GM19025 (cell line): ENCODE results near the gene PTPRT.
"Not testable (repeated sequence)": the region's sequence is repeated elsewhere in the genome, so short reads cannot be mapped to it uniquely, and the experiment has no call there.

ENCODE experiments used
- ATAC-seq: cut with Tn5 transposase; IDR thresholded peaks from one replicate; pipeline ENCODE4 v1.9.1; 2021; ENCODE audit warnings: mild to moderate bottlenecking, low read depth, moderate library complexity; ENCODE audit not compliant: unreplicated experiment

PTPRT gene

DNA sequence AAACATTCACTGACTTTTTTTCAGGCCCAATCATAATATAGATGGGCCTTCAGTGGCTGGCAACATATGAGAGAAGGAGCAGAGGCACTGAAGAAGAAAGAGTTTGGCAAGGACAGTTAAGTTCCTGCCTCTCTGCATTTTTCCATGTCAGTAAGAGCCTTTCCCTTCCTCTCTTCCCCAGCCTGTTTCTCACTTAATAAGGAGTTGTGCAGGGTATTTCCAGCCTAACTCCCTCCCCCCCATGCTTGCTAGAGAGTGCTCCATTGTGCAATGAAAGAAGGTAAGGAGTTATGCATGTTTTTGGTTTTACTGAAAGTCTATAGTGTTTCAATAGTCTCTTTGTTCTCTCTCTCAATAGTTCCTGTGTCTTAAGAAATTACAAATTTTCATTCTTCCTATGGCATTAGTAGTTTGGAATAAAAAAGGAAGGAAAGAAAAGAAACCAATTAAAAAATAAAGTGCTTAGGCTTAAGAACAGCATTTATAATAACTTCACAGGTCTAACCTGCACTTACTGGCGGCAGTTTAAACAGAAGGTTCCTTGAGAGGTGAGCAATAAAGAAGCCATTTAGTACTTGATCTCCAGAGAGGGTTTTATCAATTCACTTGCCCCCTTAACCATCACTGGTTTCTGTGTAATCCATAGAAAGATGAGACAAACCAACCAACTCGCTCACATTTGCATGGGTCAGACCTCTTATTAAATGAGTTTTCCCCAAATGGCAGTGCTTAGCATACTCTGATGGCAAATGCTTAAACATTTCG is 251.1 kb downstream of the PTPRT start:
- ATAC-seq = no peak

DNA sequence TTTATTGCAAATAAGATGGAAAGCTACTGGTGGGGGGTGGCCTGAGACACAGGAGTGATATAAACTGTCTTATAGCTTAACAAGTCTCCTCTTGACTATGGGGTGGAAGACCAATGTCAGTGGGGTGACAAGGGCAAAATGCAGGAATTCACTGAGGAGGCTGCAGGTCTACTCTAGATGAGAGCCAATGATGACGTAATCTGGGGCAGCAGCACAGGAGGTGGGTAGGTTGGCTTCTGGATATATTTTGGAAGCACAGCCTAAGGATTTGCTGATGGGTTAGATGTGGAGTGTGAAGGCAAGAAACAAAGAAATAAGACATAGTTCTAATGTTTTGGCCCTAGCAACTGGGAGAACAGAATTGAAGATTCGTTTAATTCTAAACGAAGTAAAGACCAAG is 253.2 kb downstream of the PTPRT start:
- no peak for ATAC-seq

DNA sequence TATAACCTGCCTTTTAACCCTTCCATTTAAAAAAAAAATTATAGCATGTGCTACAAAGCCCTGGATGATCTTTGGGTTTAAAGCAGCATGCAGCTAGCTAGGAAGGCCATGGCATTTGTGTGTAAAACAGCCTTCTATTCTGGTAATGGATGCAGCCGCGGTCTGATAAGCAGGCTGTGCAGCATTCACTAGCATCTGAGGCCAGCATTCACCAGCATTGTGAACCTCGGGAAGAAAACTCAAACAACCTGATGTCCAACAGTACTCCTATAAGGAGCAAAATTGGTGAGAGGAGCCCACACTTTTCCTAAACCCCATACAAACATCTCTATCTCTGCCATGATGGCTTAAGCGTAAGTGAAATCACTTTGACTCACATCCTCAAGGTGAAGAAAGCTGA is 265.5 kb downstream of the PTPRT start:
- ATAC-seq = no peak

DNA sequence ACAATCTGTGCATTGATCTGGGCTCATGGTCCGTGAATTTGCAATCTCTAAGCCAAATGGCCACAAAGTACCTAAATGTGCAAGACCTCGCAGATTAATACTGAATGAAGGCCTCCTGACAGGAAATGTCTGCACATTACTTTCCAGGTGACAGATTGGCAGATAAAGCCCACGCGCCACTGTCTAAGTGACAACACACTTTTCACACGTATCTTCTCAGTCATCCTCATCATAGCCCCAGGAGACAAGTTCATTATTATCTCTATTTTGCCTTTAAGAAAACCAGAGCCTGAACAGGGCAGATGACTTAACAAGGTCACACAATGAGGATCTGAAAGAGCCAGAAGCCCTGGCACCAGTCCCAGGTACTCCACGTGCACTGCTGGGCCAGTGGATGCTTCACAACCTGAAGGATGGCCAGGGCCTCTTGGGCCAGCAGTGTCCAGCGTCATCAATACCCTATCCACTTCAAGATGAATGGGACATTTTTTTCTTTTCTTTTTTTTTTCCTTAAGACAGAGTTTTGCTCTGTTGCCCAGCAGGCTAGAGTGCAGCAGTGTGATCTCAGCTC is 266.3 kb downstream of the PTPRT start:
- no peak for ATAC-seq

DNA sequence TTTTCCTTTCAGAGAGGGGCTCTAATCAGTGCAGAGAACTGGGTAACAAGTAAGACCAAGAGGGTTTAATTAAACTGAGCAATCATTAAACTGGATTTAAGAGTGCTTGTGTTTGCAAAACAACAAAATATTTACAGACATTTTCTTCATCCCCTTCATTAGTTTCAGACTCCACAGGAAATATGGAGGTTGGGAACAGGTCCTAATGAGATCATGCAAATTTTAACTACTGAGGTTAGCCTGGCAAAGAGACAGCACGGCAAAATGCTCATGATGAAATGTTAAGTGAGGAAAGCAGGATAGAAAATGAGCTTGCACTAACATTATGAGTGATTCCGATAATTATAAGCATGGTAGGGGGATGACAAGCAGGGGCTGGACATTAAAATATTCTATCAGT is 268.9 kb downstream of the PTPRT start:
- no peak for ATAC-seq

DNA sequence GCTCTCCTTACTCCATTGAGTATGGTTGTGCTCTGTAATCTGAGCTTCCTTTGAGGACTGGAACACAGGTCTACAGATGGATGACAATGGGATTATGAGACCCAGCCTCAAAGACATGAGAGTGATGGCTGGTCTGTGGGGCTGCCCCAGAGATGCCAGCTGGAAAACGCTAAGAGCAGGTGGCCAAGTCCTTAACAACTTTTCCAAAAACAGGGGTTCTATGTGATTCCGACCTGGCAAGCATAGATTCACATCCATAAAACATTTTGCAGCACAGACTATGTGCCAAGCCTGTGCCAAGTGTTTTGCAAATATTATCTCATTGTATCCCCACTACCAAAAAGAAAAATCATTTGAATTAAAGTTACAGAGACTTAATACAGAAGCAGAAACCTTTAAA is 270.4 kb downstream of the PTPRT start:
- ATAC-seq = no peak

DNA sequence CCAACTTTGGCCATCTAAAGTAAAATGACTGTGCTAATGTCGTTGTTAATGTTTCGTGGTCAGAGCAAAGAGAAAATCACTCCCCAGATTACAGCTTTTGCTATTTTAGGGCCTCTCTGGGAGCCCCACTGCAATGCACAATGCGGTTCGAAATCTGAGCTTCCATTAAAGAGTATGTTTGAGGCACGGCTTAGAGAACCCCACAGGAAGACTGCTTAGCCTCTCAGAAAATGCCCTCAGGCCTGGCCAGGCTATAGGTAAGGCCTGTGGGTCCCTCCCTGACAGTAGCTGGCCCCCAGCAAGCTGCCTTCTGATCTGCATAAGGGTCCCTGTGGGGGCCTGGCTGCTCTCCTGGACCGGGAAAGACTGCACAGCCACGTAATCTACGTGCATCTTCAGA is 274.6 kb downstream of the PTPRT start:
- ATAC-seq = no peak

DNA sequence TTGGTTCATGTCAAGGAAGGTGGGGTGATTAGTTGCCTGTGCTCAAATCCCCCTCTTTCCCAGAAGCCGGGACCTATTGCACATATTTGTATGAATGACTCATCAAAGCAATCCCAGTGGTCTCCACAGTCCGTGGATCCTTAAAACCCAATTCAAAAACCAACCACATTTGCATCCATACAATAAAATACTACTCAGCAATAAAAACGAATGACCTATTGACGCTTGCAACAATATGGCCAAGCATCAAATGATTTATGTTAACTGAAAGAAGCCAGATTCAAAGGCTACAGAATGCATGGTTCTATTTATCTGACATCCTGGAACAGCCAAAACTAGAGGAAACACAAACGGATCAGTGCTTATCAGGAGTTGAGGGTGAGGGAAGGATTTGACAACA is 275.4 kb downstream of the PTPRT start:
- no peak for ATAC-seq

DNA sequence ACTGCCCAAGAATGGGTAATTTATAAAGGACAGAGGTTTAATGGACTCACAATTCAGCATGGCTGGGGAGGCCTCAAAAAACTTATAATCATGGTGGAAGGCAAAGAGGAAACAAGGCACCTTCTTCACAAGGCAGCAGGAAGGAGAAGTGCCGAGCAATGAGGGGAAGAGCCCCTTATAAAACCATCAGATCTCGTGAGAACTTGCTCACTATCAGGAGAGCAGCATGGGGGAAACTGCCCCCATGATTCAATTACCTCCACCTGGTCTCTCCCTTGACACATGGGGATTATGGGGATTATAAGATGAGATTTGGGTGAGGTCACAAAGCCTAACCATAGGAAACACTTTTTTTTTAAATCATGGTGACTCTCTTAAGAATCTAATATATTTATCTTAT is 278.9 kb downstream of the PTPRT start:
- ATAC-seq = not testable (repeated sequence)

DNA sequence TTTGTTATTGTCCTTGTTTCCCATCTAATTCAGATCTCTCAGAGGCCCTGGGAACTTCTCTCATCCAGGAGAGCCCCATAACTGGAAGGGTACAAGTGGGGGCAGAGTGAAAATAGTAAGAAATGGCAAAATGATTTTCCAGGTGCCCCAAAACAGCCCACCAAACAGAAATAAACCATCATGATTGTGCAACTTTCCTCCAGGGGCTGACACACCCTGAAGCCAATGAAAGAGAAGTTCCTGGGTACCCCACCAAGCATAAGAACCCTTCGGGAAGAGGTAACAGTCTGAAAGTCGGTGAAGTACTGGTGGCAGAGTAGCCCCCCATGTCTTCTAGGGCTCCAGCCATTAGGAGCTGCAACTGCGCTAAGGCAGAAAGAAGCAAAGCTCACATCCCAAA is 282.0 kb downstream of the PTPRT start:
- ATAC-seq = no peak

DNA sequence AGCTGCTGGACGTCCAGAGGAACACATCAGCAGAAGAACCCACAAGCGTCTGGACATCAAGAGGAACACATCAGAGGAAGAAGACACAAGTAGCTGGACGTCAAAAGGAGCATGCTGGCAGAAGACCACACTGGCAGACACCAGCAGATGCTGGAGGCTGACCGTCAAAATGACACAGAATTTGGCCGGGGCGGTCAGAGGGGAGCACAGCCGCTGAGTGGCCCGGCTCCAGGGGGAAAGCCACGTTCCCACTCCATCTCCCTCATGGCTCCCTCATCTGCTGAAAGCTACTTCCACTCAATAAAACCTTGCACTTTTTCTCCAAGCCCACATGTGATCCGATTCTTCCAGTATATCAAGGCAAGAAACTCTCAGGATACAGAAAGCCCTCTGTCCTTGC is 283.6 kb downstream of the PTPRT start:
- no peak for ATAC-seq

DNA sequence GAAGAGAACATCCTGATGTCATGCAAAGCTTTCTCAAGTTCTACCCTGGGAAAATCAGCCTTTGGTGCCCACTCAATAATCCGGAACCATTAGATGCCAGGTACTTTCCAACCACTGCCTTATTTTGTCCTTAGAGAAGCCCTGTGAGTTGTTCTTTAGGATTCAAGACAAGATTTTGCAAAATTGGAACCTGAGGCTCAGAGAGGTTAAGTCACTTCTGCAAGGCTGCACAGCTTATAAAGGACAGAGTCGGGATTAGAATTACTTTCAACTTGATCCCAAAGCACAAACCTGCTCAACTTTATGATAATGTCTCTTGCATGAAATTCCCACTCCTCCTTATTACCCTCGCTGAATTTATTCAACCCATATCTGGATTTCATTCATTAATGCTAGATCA is 287.2 kb downstream of the PTPRT start:
- no peak for ATAC-seq

DNA sequence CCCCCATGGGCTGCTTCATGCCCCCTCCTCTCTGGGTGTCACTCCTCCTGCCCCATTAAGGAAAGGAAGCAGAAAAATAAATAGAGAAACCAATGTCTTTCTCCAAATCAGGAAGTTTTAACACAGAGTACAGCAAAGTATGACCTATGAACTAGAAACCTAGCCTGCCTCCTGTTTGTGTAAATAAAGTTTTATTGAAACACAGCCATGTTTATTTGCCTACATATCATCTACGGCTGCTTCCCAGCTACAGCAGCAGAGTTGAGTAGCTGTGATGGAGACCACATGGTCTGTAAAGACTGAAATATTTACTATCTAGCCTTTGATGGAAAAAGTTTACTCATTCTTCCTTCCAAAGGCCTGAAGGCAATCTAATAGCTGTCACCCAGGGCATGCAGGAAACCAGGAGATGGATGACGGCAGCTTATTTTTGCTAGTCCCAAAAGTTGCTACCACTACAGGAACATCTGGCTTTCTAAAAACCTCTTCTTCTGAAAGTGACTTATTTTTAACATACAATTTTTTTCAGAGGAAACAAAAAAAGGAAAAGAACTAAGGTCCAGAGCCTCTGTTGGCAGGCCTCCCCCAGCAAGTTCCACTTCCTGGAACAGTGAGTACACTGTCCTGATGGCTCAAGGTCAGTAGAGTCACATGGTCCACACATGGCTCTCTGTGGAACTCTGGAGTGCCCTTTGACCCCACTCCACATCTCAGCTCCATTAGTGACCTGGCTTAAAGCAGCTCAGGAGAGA is 287.8 kb downstream of the PTPRT start:
- no peak for ATAC-seq

DNA sequence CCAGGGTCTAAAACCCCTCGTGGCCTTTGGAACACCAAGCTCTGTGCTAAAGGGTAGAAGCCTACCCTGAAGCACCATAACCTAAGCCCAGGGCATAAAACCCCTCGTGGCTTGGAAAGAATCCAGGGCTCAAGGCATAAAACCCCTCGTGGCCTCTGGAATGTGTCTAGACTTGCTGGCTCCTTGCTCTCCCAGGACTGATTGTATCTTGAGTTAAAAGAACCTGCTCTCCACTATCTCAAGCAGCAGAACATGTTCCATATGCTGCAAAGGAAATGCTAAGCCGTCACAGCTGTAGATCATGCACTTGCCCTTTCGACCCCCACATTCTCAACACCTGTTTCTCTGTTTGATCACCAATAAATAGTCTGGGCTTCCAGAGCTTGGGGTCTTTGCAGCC is 288.9 kb downstream of the PTPRT start:
- not testable (repeated sequence) for ATAC-seq

DNA sequence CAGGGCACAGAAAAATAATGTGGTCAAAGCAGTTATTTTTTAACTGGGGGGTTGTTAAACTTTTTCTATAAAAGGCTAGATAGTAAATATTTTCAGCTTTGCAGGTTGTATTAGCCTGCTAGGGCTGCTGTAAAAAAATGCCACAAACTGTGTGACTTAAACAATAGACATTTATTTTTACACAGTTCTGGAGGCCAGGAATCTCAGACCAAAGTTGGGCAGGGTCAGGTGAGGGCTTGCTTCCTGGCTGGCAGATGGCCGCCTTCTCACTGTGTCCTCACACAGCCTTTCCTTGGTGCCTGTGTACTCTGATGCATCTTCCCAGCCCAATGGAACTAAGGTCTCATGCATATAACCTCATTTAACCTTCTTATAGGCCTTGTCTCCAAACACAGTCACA is 294.7 kb downstream of the PTPRT start:
- ATAC-seq = no peak

DNA sequence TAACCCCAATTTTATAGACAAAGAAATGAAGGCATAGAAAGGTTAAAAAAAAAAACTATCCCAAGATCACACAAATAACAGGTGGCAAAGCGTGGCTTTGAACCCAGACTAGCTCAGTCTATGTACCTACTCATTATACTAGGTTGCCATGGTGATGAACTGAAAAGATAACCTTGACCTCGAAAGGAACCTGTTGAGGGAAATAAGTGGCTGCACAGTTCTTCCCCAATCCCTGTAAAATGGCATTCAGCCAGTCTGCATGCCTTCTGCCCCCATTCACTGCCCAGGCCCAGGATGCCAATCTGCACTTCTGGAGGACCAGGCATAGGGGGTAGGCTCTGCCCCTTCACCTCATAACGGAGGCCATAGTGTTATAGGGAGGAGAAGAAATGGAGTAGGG is 295.2 kb downstream of the PTPRT start:
- no peak for ATAC-seq

DNA sequence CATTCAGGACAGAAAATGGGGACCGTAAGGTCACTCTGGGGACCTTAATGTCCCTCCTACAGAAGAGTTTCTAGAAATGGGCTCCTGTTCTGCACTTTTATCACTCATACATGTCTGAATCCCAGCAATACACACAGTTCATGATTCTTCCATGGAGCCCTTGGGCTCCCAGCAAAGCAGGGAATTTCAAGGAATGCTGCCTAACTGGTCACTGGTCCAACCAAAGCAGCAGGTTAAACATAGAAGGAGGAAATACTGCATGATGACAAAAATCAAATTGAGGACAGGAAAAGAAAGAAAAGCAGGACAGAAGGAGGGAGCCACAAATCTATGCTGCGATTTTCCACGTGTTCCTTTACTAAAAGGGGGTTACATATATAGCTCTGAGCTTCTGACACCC is 300.2 kb downstream of the PTPRT start:
- ATAC-seq = no peak

DNA sequence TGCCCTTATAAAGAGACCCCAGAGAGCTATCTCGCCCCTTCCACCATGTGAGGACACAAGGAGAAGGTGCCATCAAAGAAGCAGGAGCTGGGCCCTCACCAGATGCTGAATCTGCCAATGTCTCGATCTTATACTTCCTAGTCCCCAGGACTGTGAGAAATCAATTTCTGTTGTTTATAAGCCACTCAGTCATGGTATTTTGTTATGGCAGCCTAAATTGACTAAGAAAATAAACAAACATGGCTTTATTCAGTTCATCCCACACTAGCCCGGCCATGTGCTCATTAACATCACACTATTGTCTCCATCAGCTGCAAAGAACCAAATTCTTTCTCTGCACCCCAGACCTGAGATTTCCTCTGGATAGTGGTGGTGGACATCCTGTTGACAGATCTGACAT is 302.4 kb downstream of the PTPRT start:
- ATAC-seq = no peak

DNA sequence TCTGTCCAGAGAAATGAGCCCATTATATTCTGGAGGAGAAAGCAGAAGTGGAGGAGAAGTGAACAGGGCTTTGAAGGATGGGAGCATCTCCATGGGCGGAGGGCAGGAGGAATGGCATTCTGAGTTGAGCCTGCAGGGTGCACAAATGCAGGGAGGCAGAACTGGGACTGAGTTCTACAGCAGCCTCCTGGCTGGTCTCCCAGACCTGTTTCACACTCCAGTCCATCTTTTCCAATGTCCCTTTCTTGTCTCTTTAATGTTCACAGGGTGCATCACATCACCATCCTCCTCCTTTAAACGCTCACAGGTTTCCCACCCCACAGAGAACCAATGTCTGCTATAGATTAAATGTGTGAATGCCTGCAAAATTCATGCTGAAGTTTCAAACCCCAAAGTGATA is 302.9 kb downstream of the PTPRT start:
- ATAC-seq = no peak

DNA sequence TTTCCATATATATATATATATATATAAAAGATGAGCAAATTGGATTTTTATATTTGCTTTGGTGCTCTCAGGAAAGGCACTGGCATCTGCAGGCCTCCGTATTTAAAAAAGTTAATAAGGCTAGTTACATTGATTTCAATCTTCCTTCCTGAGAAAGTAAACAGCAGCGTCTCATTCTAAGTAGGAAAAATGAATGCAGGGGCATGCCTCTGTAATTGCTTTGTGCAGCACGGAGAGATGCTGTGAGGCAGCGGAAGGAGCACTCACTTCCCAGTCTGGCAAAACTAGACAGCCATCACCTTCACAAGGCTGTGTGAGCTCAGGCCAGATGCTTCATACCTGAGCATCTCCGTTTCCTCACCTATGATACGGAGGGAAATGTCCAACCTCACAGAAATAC is 303.7 kb downstream of the PTPRT start:
- no peak for ATAC-seq

DNA sequence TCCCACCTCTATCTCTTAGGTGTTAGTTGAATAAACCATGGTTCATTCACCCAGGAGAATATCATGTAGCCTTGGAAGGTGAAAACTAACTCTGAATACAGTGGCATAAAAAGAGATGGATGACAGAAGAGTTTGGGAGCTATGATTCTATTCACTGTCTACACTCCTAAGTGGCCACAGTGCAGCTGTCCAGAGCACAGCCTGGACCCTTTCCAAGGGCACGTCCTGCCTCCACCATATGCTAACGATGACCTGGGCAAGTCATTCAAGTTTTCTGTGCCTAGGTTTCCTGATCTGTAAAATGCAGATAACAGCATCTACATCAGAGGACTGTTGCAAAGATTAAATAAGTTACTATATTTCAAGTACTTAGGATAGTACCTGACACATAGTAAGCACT is 314.1 kb downstream of the PTPRT start:
- ATAC-seq = no peak

DNA sequence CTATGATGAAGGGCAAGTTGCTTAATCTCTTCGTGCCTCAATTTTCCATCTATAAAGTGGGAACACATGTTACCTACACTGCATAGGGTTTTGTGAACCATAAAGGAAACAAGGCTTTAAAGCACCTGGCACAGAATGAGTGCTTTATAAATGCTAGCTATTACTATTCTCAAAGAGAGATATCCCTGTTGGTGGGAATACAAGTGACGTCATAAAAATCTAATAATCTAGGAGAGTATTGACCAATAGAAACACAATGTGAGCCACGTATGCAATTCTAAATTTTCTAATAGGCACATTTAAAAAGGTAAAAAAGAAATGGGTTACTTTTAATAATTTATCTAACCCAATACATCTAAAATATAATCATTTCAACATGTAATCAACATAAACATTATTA is 316.4 kb downstream of the PTPRT start:
- ATAC-seq = no peak
